Globus pallidus (tissue), 1 donor: ENCODE results near the gene STX10.

ENCODE experiments used
- DNase-seq: peaks from one replicate; pipeline ENCODE4 v3.0.0-alpha.2; 2015; ENCODE audit warnings: low spot score

The STX10 gene

GRCh38 chr19:13119627-13120026 lies 30.5 kb downstream of the STX10 start:
- DNase-seq: no peak

- DNase-seq: no peak
These were observed 31.6 kb downstream of the STX10 start for GRCh38 chr19:13118424-13119193.

GRCh38 chr19:13117772-13118423 lies 32.3 kb downstream of the STX10 start, which contains the start of gene NACC1:
Gene NACC1 (plus strand): TSS chr19:13118264. CDS start chr19:13135208, 16,944 bp downstream.
- peak; percentile 92 for DNase-seq

DNA sequence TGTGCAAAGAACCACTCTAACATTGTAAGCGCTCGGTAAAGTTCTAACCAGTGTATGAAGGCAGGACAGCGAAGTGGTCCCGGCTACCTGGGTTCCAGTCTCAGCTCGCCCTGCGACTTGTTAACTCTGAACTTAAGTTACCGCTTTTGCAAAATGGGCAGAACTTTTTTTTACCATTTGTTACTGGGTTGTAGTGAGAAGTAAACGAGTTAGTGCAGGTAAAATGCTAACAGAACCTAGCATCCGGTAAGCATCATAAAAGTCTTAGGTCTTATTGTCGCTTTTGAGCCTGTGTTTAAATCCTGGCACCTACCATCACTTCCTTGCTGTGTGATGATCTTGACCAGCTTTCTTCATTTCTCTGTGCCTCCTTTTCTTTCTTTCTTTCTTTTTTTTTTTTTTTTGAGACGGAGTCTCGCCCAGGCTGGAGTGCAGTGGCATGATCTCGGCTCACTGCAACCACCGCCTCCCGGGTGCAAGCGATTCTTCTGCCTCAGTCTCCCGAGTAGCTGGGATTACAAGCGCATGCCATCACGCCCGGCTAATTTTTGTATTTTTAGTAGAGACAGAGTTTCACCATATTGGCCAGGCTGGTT lies 32.9 kb downstream of the STX10 start:
- DNase-seq: no peak

GRCh38 chr19:13116282-13117175 lies 33.6 kb downstream of the STX10 start, which contains the start of gene TRMT1:
Gene TRMT1 (minus strand): TSS chr19:13116740. CDS start chr19:13116399, 341 bp downstream.
- peak; percentile 85 for DNase-seq

GRCh38 chr19:13115936-13116281 lies 34.3 kb downstream of the STX10 start:
- DNase-seq: no peak

- DNase-seq: no peak
These were observed 37.6 kb downstream of the STX10 start for GRCh38 chr19:13112555-13112954.

GRCh38 chr19:13110099-13110610 lies 40.0 kb downstream of the STX10 start:
- no peak for DNase-seq

- DNase-seq: no peak
These were observed 40.6 kb downstream of the STX10 start for GRCh38 chr19:13109361-13110098.

DNA sequence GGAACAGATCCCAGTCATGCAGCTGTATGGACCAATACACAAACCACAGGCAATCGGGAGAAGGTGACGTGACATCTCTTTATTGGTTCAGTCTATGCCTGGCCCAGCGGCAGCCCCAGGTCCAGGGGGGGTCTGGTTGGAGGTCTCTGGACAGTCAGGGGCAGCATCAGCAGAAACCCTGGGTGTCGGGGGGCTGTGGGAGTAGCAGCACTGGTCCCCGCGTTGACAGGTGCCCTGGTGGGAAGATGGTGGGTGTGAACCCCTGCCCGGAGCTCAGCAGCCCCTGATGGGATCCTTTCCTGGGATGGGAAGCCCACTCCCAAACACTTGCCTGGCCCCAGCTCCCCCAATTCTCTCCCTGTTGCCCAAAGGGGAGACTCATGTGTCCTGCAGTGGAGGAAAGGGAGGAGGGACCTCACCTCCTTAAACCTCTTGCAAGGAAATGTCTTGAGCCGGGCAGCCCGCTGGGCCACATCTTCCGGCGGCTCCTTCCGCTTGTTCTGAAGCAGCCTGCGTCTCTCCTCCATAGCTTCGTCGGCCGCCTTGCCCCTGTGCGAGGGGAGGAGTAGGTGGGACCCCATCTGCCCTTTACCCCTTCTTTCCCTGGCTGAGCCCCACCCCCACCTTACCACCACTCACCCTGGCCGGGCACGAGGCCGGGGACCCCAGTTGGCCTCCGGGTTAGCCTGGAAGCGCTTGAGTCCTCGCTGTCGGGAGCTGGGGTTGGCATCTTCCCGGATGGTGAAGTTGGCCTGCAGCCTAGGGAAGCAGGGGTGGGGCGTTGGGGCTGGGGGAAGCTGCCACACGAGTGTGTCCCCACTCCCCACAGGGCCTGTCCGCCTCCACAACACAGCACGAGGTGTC lies 45.1 kb downstream of the STX10 start:
- no peak for DNase-seq

- no peak for DNase-seq
These were observed 45.8 kb downstream of the STX10 start for GRCh38 chr19:13104360-13104847.

- DNase-seq: no peak
These were observed 46.4 kb downstream of the STX10 start for GRCh38 chr19:13103581-13104359.

DNA sequence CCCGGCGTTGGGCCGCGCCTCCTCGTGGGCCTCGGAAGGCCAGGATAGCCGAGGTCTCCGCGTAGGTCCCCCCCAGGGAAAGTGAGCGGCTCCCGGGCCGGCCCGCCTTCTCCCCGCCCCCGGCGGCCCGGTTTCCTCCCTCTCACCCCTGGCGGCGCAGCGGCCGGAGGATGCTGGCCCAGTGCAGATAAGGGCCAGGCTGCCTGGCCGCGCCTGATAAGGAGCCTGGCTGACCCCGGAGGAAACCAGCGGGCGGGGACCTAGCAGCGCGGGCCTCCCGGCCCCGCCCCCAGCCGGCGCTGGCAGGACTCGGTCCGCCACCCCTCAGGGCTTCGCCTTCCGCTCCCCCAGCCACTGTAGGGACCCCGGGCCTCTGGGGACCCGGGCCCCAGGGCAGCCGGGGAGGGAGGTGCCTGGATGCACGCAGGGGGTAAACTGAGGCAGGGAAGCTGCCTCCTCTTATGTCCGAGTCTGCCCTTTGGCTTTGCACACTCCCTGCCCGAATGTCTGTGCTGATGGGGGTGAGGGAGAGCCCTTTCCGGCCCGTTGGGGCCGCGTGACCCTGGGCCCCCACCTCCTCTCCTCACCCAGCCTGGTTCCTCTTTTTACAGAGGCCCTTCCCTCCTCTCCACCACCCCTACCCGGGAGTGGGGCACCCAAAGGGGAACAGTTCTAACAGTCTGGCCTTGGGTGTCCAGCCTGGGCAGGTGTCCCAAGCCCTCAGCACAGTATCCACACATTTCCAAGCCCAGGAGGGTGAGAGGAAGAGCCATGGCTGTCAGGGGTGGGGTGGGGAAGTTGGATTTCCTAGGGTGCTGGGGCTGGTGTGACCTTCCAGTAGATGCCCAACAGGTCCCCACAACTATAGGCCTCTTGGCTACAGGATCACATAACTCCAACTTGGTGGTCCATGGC lies 47.3 kb downstream of the STX10 start, which contains the start of gene LYL1:
TSS of gene LYL1 (minus strand) at position 193 of the 915 bp plus-strand sequence. CDS start 1,687 bp downstream, outside the sequence.
- DNase-seq: no peak

GRCh38 chr19:13102416-13102665 lies 47.8 kb downstream of the STX10 start:
- DNase-seq: no peak

DNA sequence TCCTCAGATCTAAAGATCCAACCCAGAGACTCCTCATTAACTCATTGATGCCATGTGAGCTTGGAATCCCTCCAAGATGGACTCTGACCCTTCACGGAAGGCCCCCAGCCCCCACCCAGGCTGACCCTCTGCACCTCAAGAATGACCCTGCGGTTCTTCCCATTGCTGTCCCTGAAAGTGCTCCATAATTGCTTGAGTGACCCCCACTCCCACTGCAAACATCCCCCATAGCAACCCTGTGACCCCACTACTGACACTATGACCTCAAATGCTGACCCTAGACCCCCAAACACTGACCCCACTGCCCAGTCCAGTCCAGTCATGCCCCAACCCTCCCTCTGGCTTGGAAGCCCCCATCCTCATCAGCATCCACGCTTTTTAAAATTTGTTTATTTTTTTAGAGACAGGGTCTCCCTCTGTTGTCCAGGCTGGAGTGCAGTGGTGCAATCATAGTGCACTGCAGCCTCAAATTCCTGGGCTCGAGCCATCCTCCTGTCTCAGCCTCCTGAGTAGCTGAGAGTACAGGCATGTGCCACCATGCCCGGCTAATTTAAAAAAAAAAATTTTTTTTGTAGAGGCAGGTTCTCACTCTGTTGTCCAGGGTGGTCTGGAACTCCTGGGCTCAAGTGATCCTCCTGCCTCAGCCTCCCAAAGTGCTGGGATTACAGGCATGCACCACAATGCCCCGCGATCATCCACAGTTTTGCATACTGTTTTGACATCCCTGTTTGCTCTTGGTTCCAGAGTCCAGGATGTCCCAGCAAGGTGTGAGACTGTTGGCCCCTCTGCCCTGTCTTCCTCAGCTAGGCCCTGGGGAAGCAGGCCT lies 48.4 kb downstream of the STX10 start:
- DNase-seq: no peak

- DNase-seq: no peak
These were observed 49.2 kb downstream of the STX10 start for GRCh38 chr19:13100841-13101589.
